Activated CD8-positive, alpha-beta memory T cell treated with anti-CD3 and anti-CD28 coated beads, Interleukin-2, amount 50 U/mL, for 24 hours (primary cell): Measurements from ENCODE around the gene PKNOX1.
"Not testable (repeated sequence)": the region's sequence is repeated elsewhere in the genome, so short reads cannot be mapped to it uniquely, and the experiment has no call there.

Source experiments
- DNase-seq: peaks from one replicate; pipeline ENCODE4 v3.0.0-alpha.2; 2020; ENCODE audit errors: extremely low read depth

Gene PKNOX1

GRCh38 chr21:42956824-42957630, 17.3 kb upstream of the PKNOX1 start:
- no peak for DNase-seq

- not testable (repeated sequence) for DNase-seq
Observed at GRCh38 chr21:42958122-42958521, 16.2 kb upstream of the PKNOX1 start.

GRCh38 chr21:42959728-42960127, 14.6 kb upstream of the PKNOX1 start:
- no peak for DNase-seq

GRCh38 chr21:42962380-42963007, 11.9 kb upstream of the PKNOX1 start:
- DNase-seq = no peak

- no peak for DNase-seq
Observed at GRCh38 chr21:42964086-42964485, 10.3 kb upstream of the PKNOX1 start.

GRCh38 chr21:42964546-42965210, 9.7 kb upstream of the PKNOX1 start:
- no peak for DNase-seq

- no peak for DNase-seq
Observed at GRCh38 chr21:42965211-42965560, 9.2 kb upstream of the PKNOX1 start.

- not testable (repeated sequence) for DNase-seq
Observed at GRCh38 chr21:42967616-42968015, 6.7 kb upstream of the PKNOX1 start.

GRCh38 chr21:42969193-42969600, 5.2 kb upstream of the PKNOX1 start:
- DNase-seq = no peak

- DNase-seq = no peak
Observed at GRCh38 chr21:42970946-42971653, 3.3 kb upstream of the PKNOX1 start.

- DNase-seq = no peak
Observed at GRCh38 chr21:42971897-42972275, 2.5 kb upstream of the PKNOX1 start.

GRCh38 chr21:42973309-42973990, 912 bp upstream of the PKNOX1 start:
- DNase-seq = no peak

GRCh38 chr21:42974832-42975820, 764 bp downstream of the PKNOX1 start:
- peak; percentile 14 for DNase-seq

- DNase-seq = no peak
Observed at GRCh38 chr21:42975886-42976608, 1.7 kb downstream of the PKNOX1 start.

- no peak for DNase-seq
Observed at GRCh38 chr21:42980312-42981213, 6.2 kb downstream of the PKNOX1 start.

GRCh38 chr21:42981214-42981523, 6.8 kb downstream of the PKNOX1 start:
- DNase-seq = no peak

GRCh38 chr21:42981862-42982261, 7.5 kb downstream of the PKNOX1 start:
- no peak for DNase-seq

- no peak for DNase-seq
Observed at GRCh38 chr21:42983103-42983502, 8.7 kb downstream of the PKNOX1 start.

GRCh38 chr21:42983869-42984268, 9.5 kb downstream of the PKNOX1 start:
- no peak for DNase-seq
